GM18511 (cell line): ENCODE data around the gene SLC2A4RG.

Source experiments
- ATAC-seq: cut with Tn5 transposase; IDR thresholded peaks from one replicate; pipeline ENCODE4 v1.9.1; 2021; ENCODE audit warnings: mild to moderate bottlenecking, moderate library complexity; ENCODE audit not compliant: unreplicated experiment

The SLC2A4RG gene

GRCh38 chr20:63751471-63752271 lies 12.1 kb downstream of the SLC2A4RG start:
- no peak for ATAC-seq

- ATAC-seq, result no peak
Measured at GRCh38 chr20:63752411-63753101, 13.0 kb downstream of the SLC2A4RG start.

DNA sequence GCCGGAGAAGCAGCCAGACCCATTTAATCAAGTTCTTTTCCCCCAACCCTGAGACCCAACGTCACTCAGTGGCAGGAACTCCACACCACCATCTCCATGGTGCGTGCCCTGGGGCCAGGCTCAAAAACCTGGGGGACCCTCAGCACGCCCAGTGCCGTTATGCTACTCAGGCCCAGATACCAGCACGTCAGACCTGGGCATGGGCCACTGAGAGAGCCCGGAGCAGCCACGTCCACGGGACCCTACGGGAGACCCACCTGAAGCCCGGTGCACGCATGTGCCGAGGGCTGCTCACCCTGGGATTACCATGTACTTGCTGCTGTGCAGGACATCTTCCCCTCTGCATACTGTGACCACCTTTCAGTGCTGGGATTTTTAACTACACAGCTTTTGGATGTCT lies 13.8 kb downstream of the SLC2A4RG start:
- ATAC-seq, result no peak

DNA sequence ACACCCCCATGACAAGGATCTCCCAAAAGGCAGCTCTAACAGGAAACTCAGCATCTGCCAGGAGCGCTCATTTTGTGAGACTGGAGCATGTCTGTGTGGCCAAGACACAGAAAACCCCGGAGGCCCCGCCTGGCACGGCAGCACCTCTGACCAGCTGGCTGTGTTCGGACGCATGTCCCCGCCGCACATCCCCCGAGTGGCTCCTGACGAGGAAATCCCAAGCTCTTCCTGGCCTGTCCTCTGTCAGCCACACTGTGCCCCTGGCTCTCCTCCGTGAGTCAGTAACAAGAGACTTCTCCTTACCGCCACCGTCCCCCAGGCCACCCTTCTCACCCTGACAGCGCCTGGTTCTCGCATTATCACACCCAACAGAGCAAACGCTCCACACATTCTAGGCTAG lies 14.4 kb downstream of the SLC2A4RG start:
- no peak for ATAC-seq

GRCh38 chr20:63755933-63756647 lies 16.5 kb downstream of the SLC2A4RG start:
- ATAC-seq, result no peak

DNA sequence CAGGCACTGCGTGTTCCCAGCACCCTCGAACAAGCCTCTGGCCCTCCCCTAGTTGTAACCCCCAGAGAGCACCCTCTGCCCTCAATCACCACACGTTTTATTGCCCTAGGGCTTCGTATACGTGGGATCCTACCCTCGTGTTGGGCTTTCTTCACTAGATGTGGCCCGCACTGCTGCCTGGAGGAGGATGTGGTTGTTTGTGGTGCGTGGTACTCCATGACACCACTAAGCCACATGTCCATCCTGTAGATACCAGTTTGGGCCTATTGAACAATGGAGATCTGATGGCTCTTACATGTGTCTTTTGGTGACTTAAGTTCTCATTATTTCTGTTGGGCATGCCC lies 17.0 kb downstream of the SLC2A4RG start:
- ATAC-seq, result no peak

- ATAC-seq, result no peak
Measured at GRCh38 chr20:63758152-63758551, 18.6 kb downstream of the SLC2A4RG start.

DNA sequence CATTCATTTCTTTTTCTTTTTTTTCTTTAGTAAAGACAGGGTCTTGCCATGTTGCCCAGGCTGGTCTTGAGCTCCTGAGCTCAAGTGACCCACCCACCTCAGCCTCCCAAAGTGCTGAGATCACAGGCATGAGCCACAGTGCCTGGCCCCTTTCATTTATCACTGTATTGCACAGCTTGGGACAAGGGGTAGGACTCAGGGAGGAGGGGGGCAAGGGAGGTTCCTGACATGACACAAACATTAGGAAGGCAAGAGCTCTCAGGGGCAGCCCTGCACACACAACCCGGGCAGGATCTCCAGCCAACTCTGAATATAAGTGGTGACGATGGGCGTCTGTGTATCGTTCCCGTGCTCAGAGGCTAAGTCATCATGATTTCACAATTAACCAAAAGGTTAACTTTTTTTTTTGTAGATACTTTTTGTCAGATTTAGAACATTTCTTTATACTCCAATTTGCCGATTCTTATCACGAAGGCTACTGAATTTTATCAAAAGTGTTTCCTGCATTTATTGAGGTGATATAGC lies 19.9 kb downstream of the SLC2A4RG start:
- ATAC-seq, result no peak

GRCh38 chr20:63765082-63765873 lies 25.7 kb downstream of the SLC2A4RG start:
- ATAC-seq, result no peak

DNA sequence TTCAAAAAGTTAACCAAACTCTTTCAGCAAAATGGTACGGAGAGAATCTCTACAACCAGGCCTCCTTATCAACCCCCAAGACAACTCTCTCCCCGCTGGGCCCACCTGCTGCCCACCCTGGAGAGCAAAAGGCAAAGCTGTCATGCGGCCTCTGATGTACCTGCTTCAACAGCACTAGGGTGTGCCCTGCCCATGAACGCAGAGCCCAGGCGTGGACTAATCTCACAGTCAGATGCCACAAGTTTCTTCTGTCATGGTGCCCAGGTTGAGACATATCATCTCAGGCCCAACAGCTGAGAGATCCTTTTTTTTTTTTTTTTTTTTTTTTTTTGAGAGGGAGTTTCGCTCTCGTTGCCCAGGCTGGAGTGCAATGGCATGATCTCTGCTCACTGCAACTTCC lies 26.3 kb downstream of the SLC2A4RG start:
- ATAC-seq, result no peak

- ATAC-seq, result no peak
Measured at GRCh38 chr20:63766695-63767426, 27.3 kb downstream of the SLC2A4RG start.

GRCh38 chr20:63767456-63767855 lies 27.9 kb downstream of the SLC2A4RG start:
- no peak for ATAC-seq

DNA sequence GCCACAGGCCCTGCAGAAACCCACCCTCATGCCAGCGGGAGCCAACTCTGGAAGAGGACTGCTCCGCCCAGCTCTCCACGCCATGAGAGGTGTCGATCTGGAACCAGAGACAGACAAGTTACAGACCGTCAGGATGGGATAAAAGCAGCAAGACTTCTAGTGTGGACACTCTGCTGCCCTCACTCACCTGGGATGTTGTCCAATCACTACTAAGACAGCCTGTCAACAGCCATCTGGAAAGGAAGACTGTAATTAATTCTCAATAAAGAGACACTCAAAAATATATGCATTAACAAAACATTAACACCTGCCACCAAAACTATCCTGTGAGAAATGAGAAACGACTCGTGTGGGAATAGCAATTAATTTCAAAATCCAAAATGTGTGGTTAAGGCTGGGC lies 28.3 kb downstream of the SLC2A4RG start:
- no peak for ATAC-seq

DNA sequence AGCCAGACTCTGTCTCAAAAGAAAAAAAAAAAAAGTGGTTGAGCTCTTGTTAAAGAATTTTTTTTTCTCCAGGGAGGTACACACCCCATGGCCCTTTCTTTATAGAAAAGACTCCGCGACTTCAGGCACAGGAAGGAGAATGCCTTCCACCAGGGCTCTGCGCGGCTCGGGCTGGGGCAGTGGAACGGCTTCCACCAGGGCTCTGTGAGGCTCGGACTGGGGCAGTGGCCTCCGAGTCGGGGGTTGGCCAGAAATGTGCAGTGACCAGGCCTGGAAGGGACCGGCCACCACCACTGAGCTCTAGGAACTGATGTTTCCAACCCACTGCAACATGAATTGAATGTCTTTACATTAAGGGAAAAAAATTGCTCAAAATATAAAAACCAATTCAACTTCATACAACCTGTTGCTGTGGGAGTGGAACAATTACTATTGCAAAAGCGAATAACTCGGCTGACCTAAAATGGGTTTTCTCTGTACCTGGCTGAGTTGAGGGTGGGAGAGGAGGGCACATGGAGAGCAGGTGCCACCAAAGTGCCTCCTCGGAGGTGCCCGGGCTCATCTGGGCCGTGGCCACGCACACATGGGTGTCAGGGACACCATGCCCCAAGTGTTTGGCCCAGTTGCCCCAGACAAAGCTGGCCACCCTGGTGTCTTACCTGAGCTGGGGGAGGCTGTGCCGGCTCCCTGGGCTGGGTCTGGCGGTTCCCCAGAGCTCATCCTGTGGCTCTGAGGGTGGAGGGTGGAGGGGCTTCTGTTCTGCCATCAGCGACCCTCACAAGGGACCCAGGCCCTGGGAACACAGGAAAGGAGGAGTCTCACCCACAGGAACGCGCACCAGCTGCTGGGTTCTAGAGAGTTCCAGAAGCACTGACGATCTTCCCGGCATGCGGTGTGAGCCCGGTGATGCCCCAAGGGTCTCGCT lies 29.3 kb downstream of the SLC2A4RG start:
- ATAC-seq, result no peak

- no peak for ATAC-seq
Measured at GRCh38 chr20:63769891-63770474, 30.4 kb downstream of the SLC2A4RG start.

DNA sequence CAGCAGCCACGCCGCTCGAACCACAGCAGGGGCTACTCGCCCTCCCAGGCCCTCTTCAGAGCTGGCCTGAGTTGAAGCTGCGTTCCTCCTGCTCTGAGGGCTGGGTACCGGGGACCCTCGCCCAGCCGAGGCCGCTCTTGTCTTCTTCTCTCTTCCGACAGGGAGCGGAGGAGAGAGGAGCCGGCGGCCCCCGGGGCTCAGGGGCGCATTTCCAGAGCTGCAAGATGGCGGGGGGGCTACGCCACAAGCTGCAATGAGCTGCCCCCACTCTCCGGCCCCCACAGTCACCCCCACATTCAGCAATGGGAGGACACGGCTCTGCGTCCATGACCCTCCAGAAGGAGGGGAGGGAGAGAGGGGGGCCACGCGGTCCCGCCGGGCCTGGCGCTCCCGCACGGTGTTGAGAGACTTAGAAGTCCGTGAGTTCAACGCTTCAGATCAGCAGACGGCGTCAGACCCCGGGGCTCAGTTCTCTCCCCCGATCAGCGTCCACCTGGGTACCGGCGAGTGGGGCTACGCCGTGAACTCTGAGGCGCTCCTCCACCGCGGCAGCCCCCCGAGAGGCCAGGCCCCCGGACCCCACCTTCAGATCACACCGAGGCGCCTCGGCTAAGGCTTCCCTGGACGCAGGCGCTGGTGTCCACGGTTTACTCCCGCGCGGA lies 31.6 kb downstream of the SLC2A4RG start:
- no peak for ATAC-seq

DNA sequence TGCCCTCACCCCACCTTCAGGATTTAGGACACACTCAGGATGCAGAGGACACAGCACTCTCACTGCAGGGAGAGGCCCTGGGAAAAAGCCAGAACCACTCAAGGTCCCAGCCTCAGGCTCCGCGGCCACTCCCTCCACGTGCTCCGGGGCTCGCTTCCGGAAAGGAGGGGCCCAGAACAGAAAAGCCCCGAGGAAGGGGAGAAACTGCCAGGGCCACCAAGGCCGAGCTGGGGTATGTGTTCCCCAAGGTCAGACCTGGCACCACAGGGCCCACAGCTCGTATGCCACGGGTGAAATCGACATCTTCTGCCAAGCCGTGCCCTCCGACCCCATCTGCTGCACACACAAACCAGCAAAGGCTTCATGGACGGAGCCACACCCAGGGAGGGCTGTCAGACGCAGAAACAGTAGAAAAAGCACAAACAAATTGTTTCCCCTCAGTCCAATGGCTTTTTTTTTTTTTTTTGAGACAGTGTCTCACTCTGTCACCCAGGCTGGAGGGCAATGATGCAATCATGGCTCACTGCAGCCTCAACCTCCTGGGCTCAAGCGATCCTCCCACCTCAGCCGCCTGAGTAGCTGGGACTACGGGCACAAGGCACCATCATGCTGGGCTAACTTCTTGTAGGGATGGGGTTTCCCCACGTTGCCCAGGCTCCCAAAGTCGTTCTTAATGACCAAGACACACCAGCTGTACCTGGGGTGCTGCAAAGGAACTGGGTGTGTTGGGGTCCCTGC lies 33.4 kb downstream of the SLC2A4RG start:
- ATAC-seq, result no peak
